ENCODE measurements around the gene RPS27A.
"Not testable (repeated sequence)": the region's sequence is repeated elsewhere in the genome, so short reads cannot be mapped to it uniquely, and the experiment has no call there.

GRCh38 chr2:55186837-55187236 lies 45.7 kb upstream of the RPS27A start:
- TF ChIP-seq CTCF, POLR2A (IDR thresholded peaks at IDR 0.05): not testable (repeated sequence)

Measured in lower leg skin (tissue), 3 donors.